CD4-positive, alpha-beta memory T cell (primary cell): Measurements from ENCODE around the gene CSNK1G1. TPM values are rescaled to one million over a fixed set of nuclear protein-coding genes. Genes with fewer than 3 reads are reported as not detected.

Experiments used
- CTCF ChIA-PET: fragments of 350-600 bp; sonication (Branson Sonifier 250); formaldehyde crosslinking; loops from one replicate; lab custom pipeline; 2021; ENCODE audit warnings: inconsistent platforms; ENCODE audit not compliant: partially characterized antibody; lab: Charles Lee
- POLR2A ChIA-PET: fragments of 350-600 bp; sonication (Branson Sonifier 250); formaldehyde crosslinking; loops from one replicate; lab custom pipeline; 2021; ENCODE audit not compliant: partially characterized antibody; lab: Charles Lee
- DNase-seq, 5 donors: peaks; one replicate each; pipeline versions ENCODE4 v3.0.0 to v3.0.0-alpha.2; 2020 to 2022; ENCODE audit warnings: mixed read lengths in 1 of 5
- H3K27ac ChIP-seq: one replicate; pipeline ENCODE4 v1.7.0; 2013; ENCODE audit warnings: low read depth, low read length
- H3K27me3 ChIP-seq: 2 replicates; pipeline ENCODE4 v1.7.0; 2013; ENCODE audit warnings: mild to moderate bottlenecking, low read length, moderate library complexity; ENCODE audit not compliant: insufficient read depth
- H3K36me3 ChIP-seq: 2 replicates; pipeline ENCODE4 v1.7.0; 2013; ENCODE audit warnings: mild to moderate bottlenecking, low read length, moderate library complexity; ENCODE audit not compliant: insufficient read depth
- H3K4me1 ChIP-seq: 2 replicates; pipeline ENCODE4 v1.7.0; 2013; ENCODE audit warnings: mild to moderate bottlenecking, low read length, moderate library complexity; ENCODE audit not compliant: insufficient read depth
- H3K4me3 ChIP-seq, 2 donors: one replicate each; pipeline ENCODE4 v1.7.0; 2013; ENCODE audit warnings: low read length in 2 of 2, mild to moderate bottlenecking in 1 of 2
- H3K9me3 ChIP-seq, 2 donors: one replicate each; pipeline ENCODE4 v1.7.0; 2013; ENCODE audit warnings: low read length in 2 of 2, control low read depth in 1 of 2; ENCODE audit not compliant: control insufficient read depth in 1 of 2
- H3K27ac Mint-ChIP-seq, 7 donors: one replicate each; pipeline ENCODE4 v1.8.0; 2020 to 2021; ENCODE audit warnings: mixed read lengths in 7 of 7, mild to moderate bottlenecking in 6 of 7, inconsistent platforms in 3 of 7, moderate library complexity in 3 of 7
- H3K27me3 Mint-ChIP-seq, 2 donors: one replicate each; pipeline ENCODE4 v1.8.0; 2020 to 2021; ENCODE audit warnings: mixed read lengths in 2 of 2
- H3K36me3 Mint-ChIP-seq, 2 donors: one replicate each; pipeline ENCODE4 v1.8.0; 2020 to 2021; ENCODE audit warnings: mixed read lengths in 2 of 2, inconsistent platforms in 1 of 2, mild to moderate bottlenecking in 1 of 2
- H3K4me1 Mint-ChIP-seq, 4 donors: one replicate each; pipeline ENCODE4 v1.8.0; 2020 to 2021; ENCODE audit warnings: mixed read lengths in 4 of 4, mild to moderate bottlenecking in 1 of 4
- H3K4me3 Mint-ChIP-seq, 8 donors: one replicate each; pipeline ENCODE4 v1.8.0; 2020 to 2021; ENCODE audit warnings: mixed read lengths in 8 of 8, mild to moderate bottlenecking in 7 of 8, moderate library complexity in 6 of 8, inconsistent platforms in 3 of 8
- H3K9me3 Mint-ChIP-seq, 8 donors: one replicate each; pipeline ENCODE4 v1.8.0; 2020 to 2021; ENCODE audit warnings: mixed read lengths in 8 of 8, mild to moderate bottlenecking in 5 of 8, inconsistent platforms in 3 of 8, moderate library complexity in 1 of 8
- intact Hi-C: fragments of 100-400 bp; cut with micrococcal nuclease; formaldehyde crosslinking; loops from one replicate; pipeline ENCODE4 v1.15.1; 2023
- polyA plus RNA-seq, 2 donors: library from polyadenylated mRNA; unstranded; fragments of 300-500 nt; fragmentation: Illumina TruSeq; gene quantifications; one replicate each; pipeline ENCODE4 v1.2.3, GENCODE V29; 2021
- total RNA-seq, 2 experiments: library from RNA; stranded (reverse); gene quantifications; one replicate each; pipeline ENCODE4 v1.2.3, GENCODE V29; 2021

The CSNK1G1 gene
- total and polyA plus RNA-seq, 4 experiments from 2014 or later, result 6.2 to 27.7 (median 24.1) TPM

- no peaks in the 10 kb centered on the region for H3K27me3 ChIP-seq
- intact Hi-C loops, result no loop called here
- ChIA-PET POLR2A (no interaction called here), CTCF (interaction anchor here (0.8 kb wide), 1 partner anchor 15 kb away, joined by 3 read pairs; no protein-coding TSS in a partner anchor)
- H3K4me1 ChIP-seq, result no peaks in the 10 kb centered on the region
- no peak for DNase-seq
- H3K9me3 ChIP-seq, result no peaks in the 10 kb centered on the region
- Mint-ChIP-seq H3K9me3 (peaks cover 0 to under 1% (median 0%) of the 10 kb centered on the region in 8 donors), H3K27ac (no peak overlapping the region), H3K27me3 (no peaks in the 10 kb centered on the region), H3K4me1 (peaks cover 2 to 7% (median 4%) of the 10 kb centered on the region in 4 donors), H3K36me3 (peaks cover 14 to 34% of the 10 kb centered on the region in 2 donors), H3K4me3 (no peak overlapping the region)
- H3K4me3 ChIP-seq, result no peak overlapping the region
- H3K27ac ChIP-seq, result no peak overlapping the region
- no peaks in the 10 kb centered on the region for H3K36me3 ChIP-seq
Measured at GRCh38 chr15:64216730-64217428, 139.1 kb downstream of the CSNK1G1 start.

GRCh38 chr15:64216196-64216595 is 139.8 kb downstream of the CSNK1G1 start:
- POLR2A ChIA-PET, result interaction anchor here (0.6 kb wide), 1 partner anchor 533 kb away, joined by 3 read pairs; no protein-coding TSS in a partner anchor
- Mint-ChIP-seq H3K4me1 (peaks cover 0 to 3% (median under 1%) of the 10 kb centered on the region in 4 donors), H3K36me3 (peaks cover 16 to 33% of the 10 kb centered on the region in 2 donors), H3K27me3 (no peaks in the 10 kb centered on the region), H3K9me3 (no peaks in the 10 kb centered on the region), H3K4me3 (no peak overlapping the region), H3K27ac (no peak overlapping the region)
- CTCF ChIA-PET, result interaction anchor here (0.8 kb wide), 1 partner anchor 16 kb away, joined by 3 read pairs; no protein-coding TSS in a partner anchor
- Histone ChIP-seq H3K27me3 (no peaks in the 10 kb centered on the region), H3K4me3 (no peak overlapping the region), H3K9me3 (no peaks in the 10 kb centered on the region), H3K27ac (no peak overlapping the region), H3K4me1 (no peaks in the 10 kb centered on the region), H3K36me3 (no peaks in the 10 kb centered on the region)
- intact Hi-C loops, result no loop called here
- DNase-seq, result no peak

GRCh38 chr15:64213646-64214045 is 142.3 kb downstream of the CSNK1G1 start:
- no peak overlapping the region for H3K4me3 ChIP-seq
- Mint-ChIP-seq H3K9me3 (no peaks in the 10 kb centered on the region), H3K4me1 (peaks cover 0 to 2% (median 0%) of the 10 kb centered on the region in 4 donors), H3K4me3 (no peak overlapping the region), H3K27ac (peak overlapping the region in 1 of 7 donors; percentile 44), H3K27me3 (no peaks in the 10 kb centered on the region), H3K36me3 (peaks cover 16 to 33% of the 10 kb centered on the region in 2 donors)
- H3K4me1 ChIP-seq, result no peaks in the 10 kb centered on the region
- no peaks in the 10 kb centered on the region for H3K9me3 ChIP-seq
- no peaks in the 10 kb centered on the region for H3K27me3 ChIP-seq
- CTCF ChIA-PET, result no interaction called here
- no peaks in the 10 kb centered on the region for H3K36me3 ChIP-seq
- POLR2A ChIA-PET, result no interaction called here
- intact Hi-C loops, result no loop called here
- no peak overlapping the region for H3K27ac ChIP-seq
- no peak for DNase-seq

DNA sequence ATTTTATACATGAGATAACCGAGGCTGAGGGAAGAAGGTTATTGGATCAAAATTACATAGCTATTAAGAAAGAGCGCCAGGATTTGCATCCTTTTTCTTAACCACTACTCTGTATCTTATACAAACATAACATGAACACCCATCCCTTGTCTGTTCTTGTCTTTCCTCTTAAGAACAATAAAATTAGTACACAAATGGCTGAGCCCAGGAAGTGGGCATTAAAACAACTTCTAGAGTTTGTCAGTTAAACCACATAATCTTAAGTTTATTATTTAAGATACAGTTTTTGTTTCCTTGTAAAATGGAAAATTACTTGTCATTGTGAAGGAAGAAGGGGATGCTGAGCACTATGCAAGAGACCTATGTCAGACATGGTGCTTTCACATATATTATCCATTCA is 144.3 kb downstream of the CSNK1G1 start:
- no peak overlapping the region for H3K27ac Mint-ChIP-seq
- ChIA-PET POLR2A (no interaction called here), CTCF (no interaction called here)
- no peaks in the 10 kb centered on the region for H3K27me3 ChIP-seq
- no peaks in the 10 kb centered on the region for H3K36me3 ChIP-seq
- no peaks in the 10 kb centered on the region for H3K4me1 ChIP-seq
- H3K4me1 Mint-ChIP-seq, result peaks cover 0 to 1% (median 0%) of the 10 kb centered on the region in 4 donors
- no peak overlapping the region for H3K4me3 ChIP-seq
- no peaks in the 10 kb centered on the region for H3K9me3 Mint-ChIP-seq
- peaks cover 26 to 35% of the 10 kb centered on the region in 2 donors for H3K36me3 Mint-ChIP-seq
- H3K27me3 Mint-ChIP-seq, result no peaks in the 10 kb centered on the region
- intact Hi-C loops, result no loop called here
- H3K9me3 ChIP-seq, result no peaks in the 10 kb centered on the region
- no peak for DNase-seq
- no peak overlapping the region for H3K27ac ChIP-seq
- H3K4me3 Mint-ChIP-seq, result no peak overlapping the region

DNA sequence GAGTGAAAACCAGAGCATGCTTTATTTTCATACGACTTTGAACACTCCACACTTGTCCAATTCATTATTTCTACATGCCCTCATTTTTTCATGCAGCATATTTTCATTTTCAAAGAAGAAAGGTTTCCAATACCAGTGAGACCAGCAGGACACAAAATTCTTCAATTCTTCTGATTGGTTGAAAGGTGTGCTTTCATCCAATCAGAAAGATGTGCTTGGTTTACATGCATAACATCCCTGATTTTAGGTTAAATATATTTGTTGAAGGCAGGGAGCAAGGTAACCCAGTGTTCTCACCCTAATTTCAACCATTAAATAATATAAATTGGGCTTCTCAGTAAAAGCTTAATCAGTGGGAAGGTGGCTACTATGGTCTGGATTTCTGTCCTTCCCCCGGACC is 145.6 kb downstream of the CSNK1G1 start:
- Histone ChIP-seq H3K36me3 (no peaks in the 10 kb centered on the region), H3K4me3 (no peak overlapping the region), H3K4me1 (no peaks in the 10 kb centered on the region), H3K27me3 (no peaks in the 10 kb centered on the region), H3K9me3 (no peaks in the 10 kb centered on the region), H3K27ac (no peak overlapping the region)
- H3K27ac Mint-ChIP-seq, result no peak overlapping the region
- DNase-seq, result no peak
- peaks cover 0 to 1% (median 0%) of the 10 kb centered on the region in 4 donors for H3K4me1 Mint-ChIP-seq
- H3K27me3 Mint-ChIP-seq, result no peaks in the 10 kb centered on the region
- ChIA-PET POLR2A (no interaction called here), CTCF (interaction anchor here (0.8 to 1.7 kb wide), 3 partner anchors 24 to 518 kb away, joined by 3 to 5 read pairs (median 3); no protein-coding TSS in a partner anchor)
- no peaks in the 10 kb centered on the region for H3K9me3 Mint-ChIP-seq
- intact Hi-C loops, result no loop called here
- H3K4me3 Mint-ChIP-seq, result no peak overlapping the region
- peaks cover 22 to 31% of the 10 kb centered on the region in 2 donors for H3K36me3 Mint-ChIP-seq

- intact Hi-C loops, result loop anchor here (1.0 kb wide), 1 partner anchor 518 kb away; no protein-coding TSS in a partner anchor
- ChIA-PET POLR2A (no interaction called here), CTCF (interaction anchor here (0.8 to 1.7 kb wide), 3 partner anchors 25 to 519 kb away, joined by 3 to 5 read pairs (median 3); no protein-coding TSS in a partner anchor)
- Histone ChIP-seq H3K27ac (no peak overlapping the region), H3K27me3 (no peaks in the 10 kb centered on the region), H3K4me3 (no peak overlapping the region), H3K9me3 (no peaks in the 10 kb centered on the region), H3K4me1 (no peaks in the 10 kb centered on the region), H3K36me3 (no peaks in the 10 kb centered on the region)
- H3K36me3 Mint-ChIP-seq, result peaks cover 22 to 35% of the 10 kb centered on the region in 2 donors
- H3K27me3 Mint-ChIP-seq, result no peaks in the 10 kb centered on the region
- peak overlapping the region in 2 of 7 donors; percentile 12 to 22 for H3K27ac Mint-ChIP-seq
- peaks cover 0 to 1% (median 0%) of the 10 kb centered on the region in 4 donors for H3K4me1 Mint-ChIP-seq
- H3K9me3 Mint-ChIP-seq, result no peaks in the 10 kb centered on the region
- no peak overlapping the region for H3K4me3 Mint-ChIP-seq
- DNase-seq, result peak in 3 of 5 donors; percentile 3 to 11 (median 10)
Measured at GRCh38 chr15:64209680-64210334, 146.2 kb downstream of the CSNK1G1 start.

GRCh38 chr15:64205202-64205601 is 150.8 kb downstream of the CSNK1G1 start:
- POLR2A ChIA-PET, result no interaction called here
- no peaks in the 10 kb centered on the region for H3K27me3 Mint-ChIP-seq
- peaks cover 15% of the 10 kb centered on the region for H3K36me3 ChIP-seq

More at GRCh38 chr15:64205202-64205601, 150.8 kb downstream of the CSNK1G1 start:
- H3K36me3 Mint-ChIP-seq, result peaks cover 31 to 40% of the 10 kb centered on the region in 2 donors
- intact Hi-C loops, result no loop called here
- no peak overlapping the region for H3K27ac Mint-ChIP-seq
- H3K4me1 Mint-ChIP-seq, result peaks cover 0 to 2% (median under 1%) of the 10 kb centered on the region in 4 donors
- Histone ChIP-seq H3K27me3 (no peaks in the 10 kb centered on the region), H3K4me3 (no peak overlapping the region), H3K9me3 (no peaks in the 10 kb centered on the region), H3K27ac (no peak overlapping the region), H3K4me1 (no peaks in the 10 kb centered on the region)
- no peaks in the 10 kb centered on the region for H3K9me3 Mint-ChIP-seq
- CTCF ChIA-PET, result interaction anchor here (0.7 kb wide), 1 partner anchor 175 kb away, joined by 3 read pairs; no protein-coding TSS in a partner anchor
- no peak overlapping the region for H3K4me3 Mint-ChIP-seq
- no peak for DNase-seq
